Activated naive CD4-positive, alpha-beta T cell treated with anti-CD3 and anti-CD28 coated beads for 36 hours (primary cell): ENCODE data around the gene TANGO2. TPM values are rescaled to one million over a fixed set of nuclear protein-coding genes. Genes with fewer than 3 reads are reported as not detected.

Source experiments
- CTCF ChIA-PET: fragments of 350-600 bp; sonication (Branson Sonifier 250); formaldehyde crosslinking; loops from one replicate; lab custom pipeline; 2021; ENCODE audit warnings: antibody characterized with exemption; lab: Charles Lee
- DNase-seq: peaks from one replicate; pipeline ENCODE4 v3.0.0-alpha.2; 2020
- H3K27ac Mint-ChIP-seq: one replicate; pipeline ENCODE4 v1.8.0; 2021; ENCODE audit warnings: mild to moderate bottlenecking, mixed read lengths
- H3K27me3 Mint-ChIP-seq: one replicate; pipeline ENCODE4 v1.8.0; 2021; ENCODE audit warnings: low read depth, mixed read lengths
- H3K36me3 Mint-ChIP-seq: one replicate; pipeline ENCODE4 v1.8.0; 2021; ENCODE audit warnings: low read depth, mixed read lengths
- H3K4me1 Mint-ChIP-seq: one replicate; pipeline ENCODE4 v1.8.0; 2021; ENCODE audit warnings: low read depth, mixed read lengths
- H3K4me3 Mint-ChIP-seq: one replicate; pipeline ENCODE4 v1.8.0; 2021; ENCODE audit warnings: mild to moderate bottlenecking, moderate library complexity, mixed read lengths
- H3K9me3 Mint-ChIP-seq: one replicate; pipeline ENCODE4 v1.8.0; 2021; ENCODE audit warnings: mixed read lengths
- intact Hi-C: fragments of 100-400 bp; cut with micrococcal nuclease; formaldehyde crosslinking; loops from one replicate; pipeline ENCODE4 v1.15.1; 2023
- total RNA-seq, 2 experiments: library from RNA; stranded (reverse); gene quantifications; one replicate each; pipeline ENCODE4 v1.2.3, GENCODE V29; 2021

TANGO2 gene
- total RNA-seq, 2 experiments from 2014 or later = 16.0 to 19.0 TPM

- H3K4me3 Mint-ChIP-seq = no peak overlapping the region
- no peaks in the 10 kb centered on the region for H3K27me3 Mint-ChIP-seq
- no peak for DNase-seq
- intact Hi-C loops = no loop called here
- CTCF ChIA-PET = no interaction called here
- no peaks in the 10 kb centered on the region for H3K36me3 Mint-ChIP-seq
- H3K4me1 Mint-ChIP-seq = no peaks in the 10 kb centered on the region
- no peak overlapping the region for H3K27ac Mint-ChIP-seq
- no peaks in the 10 kb centered on the region for H3K9me3 Mint-ChIP-seq
Observed at GRCh38 chr22:19992921-19993355, 28.0 kb upstream of the TANGO2 start.

- Mint-ChIP-seq H3K27ac (no peak overlapping the region), H3K9me3 (no peaks in the 10 kb centered on the region), H3K4me1 (no peaks in the 10 kb centered on the region), H3K4me3 (no peak overlapping the region), H3K36me3 (no peaks in the 10 kb centered on the region), H3K27me3 (no peaks in the 10 kb centered on the region)
- intact Hi-C loops = no loop called here
- CTCF ChIA-PET = no interaction called here
- no peak for DNase-seq
Observed at GRCh38 chr22:19993926-19994325, 27.0 kb upstream of the TANGO2 start.

- H3K27ac Mint-ChIP-seq = no peak overlapping the region
- CTCF ChIA-PET = no interaction called here
Observed at GRCh38 chr22:19994851-19995610, 25.9 kb upstream of the TANGO2 start.

GRCh38 chr22:19995611-19996339 is 25.1 kb upstream of the TANGO2 start:
- CTCF ChIA-PET = no interaction called here
- intact Hi-C loops = no loop called here
- no peak overlapping the region for H3K27ac Mint-ChIP-seq
- H3K9me3 Mint-ChIP-seq = no peaks in the 10 kb centered on the region
- no peak overlapping the region for H3K4me3 Mint-ChIP-seq
- DNase-seq = no peak
- H3K27me3 Mint-ChIP-seq = no peaks in the 10 kb centered on the region
- no peaks in the 10 kb centered on the region for H3K36me3 Mint-ChIP-seq
- H3K4me1 Mint-ChIP-seq = no peaks in the 10 kb centered on the region

More at GRCh38 chr22:19994851-19995610, 25.9 kb upstream of the TANGO2 start:
- Mint-ChIP-seq H3K4me3 (no peak overlapping the region), H3K27me3 (no peaks in the 10 kb centered on the region), H3K4me1 (no peaks in the 10 kb centered on the region), H3K36me3 (no peaks in the 10 kb centered on the region), H3K9me3 (no peaks in the 10 kb centered on the region)
- no peak for DNase-seq
- intact Hi-C loops = no loop called here

GRCh38 chr22:19996694-19997384 is 24.1 kb upstream of the TANGO2 start:
- no peak for DNase-seq
- CTCF ChIA-PET = no interaction called here
- Mint-ChIP-seq H3K36me3 (peaks cover 1% of the 10 kb centered on the region), H3K27me3 (no peaks in the 10 kb centered on the region), H3K9me3 (no peaks in the 10 kb centered on the region), H3K4me1 (no peaks in the 10 kb centered on the region), H3K4me3 (no peak overlapping the region), H3K27ac (no peak overlapping the region)
- intact Hi-C loops = no loop called here

GRCh38 chr22:19997561-19998231 is 23.2 kb upstream of the TANGO2 start:
- Mint-ChIP-seq H3K36me3 (peaks cover 1% of the 10 kb centered on the region), H3K9me3 (peaks cover 2% of the 10 kb centered on the region), H3K4me3 (no peak overlapping the region), H3K27ac (no peak overlapping the region), H3K27me3 (no peaks in the 10 kb centered on the region), H3K4me1 (no peaks in the 10 kb centered on the region)
- CTCF ChIA-PET = no interaction called here
- DNase-seq = no peak
- intact Hi-C loops = no loop called here

GRCh38 chr22:19998232-19998951 is 22.5 kb upstream of the TANGO2 start:
- intact Hi-C loops = no loop called here
- CTCF ChIA-PET = no interaction called here
- Mint-ChIP-seq H3K4me3 (no peak overlapping the region), H3K4me1 (no peaks in the 10 kb centered on the region), H3K27ac (no peak overlapping the region), H3K36me3 (peaks cover 1% of the 10 kb centered on the region), H3K27me3 (no peaks in the 10 kb centered on the region), H3K9me3 (peaks cover 7% of the 10 kb centered on the region)
- no peak for DNase-seq

- H3K4me1 Mint-ChIP-seq = no peaks in the 10 kb centered on the region
- no peak overlapping the region for H3K27ac Mint-ChIP-seq
Observed at GRCh38 chr22:19998991-19999820, 21.7 kb upstream of the TANGO2 start.

GRCh38 chr22:20000246-20001081 is 20.4 kb upstream of the TANGO2 start:
- no peak for DNase-seq
- intact Hi-C loops = no loop called here
- Mint-ChIP-seq H3K27me3 (no peaks in the 10 kb centered on the region), H3K36me3 (peaks cover 1% of the 10 kb centered on the region), H3K27ac (no peak overlapping the region), H3K9me3 (peaks cover 13% of the 10 kb centered on the region), H3K4me1 (no peaks in the 10 kb centered on the region), H3K4me3 (no peak overlapping the region)
- CTCF ChIA-PET = no interaction called here

More at GRCh38 chr22:19998991-19999820, 21.7 kb upstream of the TANGO2 start:
- no peaks in the 10 kb centered on the region for H3K27me3 Mint-ChIP-seq
- CTCF ChIA-PET = no interaction called here
- intact Hi-C loops = no loop called here
- peaks cover 1% of the 10 kb centered on the region for H3K36me3 Mint-ChIP-seq
- DNase-seq = no peak
- H3K4me3 Mint-ChIP-seq = no peak overlapping the region
- peaks cover 11% of the 10 kb centered on the region for H3K9me3 Mint-ChIP-seq

GRCh38 chr22:20001082-20001638 is 19.8 kb upstream of the TANGO2 start:
- no peak overlapping the region for H3K4me3 Mint-ChIP-seq
- peaks cover 13% of the 10 kb centered on the region for H3K9me3 Mint-ChIP-seq
- intact Hi-C loops = no loop called here
- H3K27me3 Mint-ChIP-seq = no peaks in the 10 kb centered on the region
- no peaks in the 10 kb centered on the region for H3K4me1 Mint-ChIP-seq
- H3K27ac Mint-ChIP-seq = no peak overlapping the region
- no peak for DNase-seq
- CTCF ChIA-PET = no interaction called here
- H3K36me3 Mint-ChIP-seq = peaks cover 1% of the 10 kb centered on the region
